PFSK-1 (cell line): Measurements from ENCODE around the gene DIAPH2.

Experiments used
- POLR2AphosphoS5 ChIP-seq: IDR thresholded peaks from 2 replicates; pipeline ENCODE4 v1.6.1; 2012; ENCODE audit warnings: low read depth, mild to moderate bottlenecking, control low read depth, low read length, moderate library complexity
- SIN3A ChIP-seq: IDR thresholded peaks from 2 replicates; pipeline ENCODE4 v1.6.1; 2012; ENCODE audit warnings: mild to moderate bottlenecking, low read length, moderate library complexity, borderline replicate concordance; ENCODE audit not compliant: insufficient read depth
- TAF1 ChIP-seq: IDR thresholded peaks from 2 replicates; pipeline ENCODE4 v1.6.1; 2012; ENCODE audit warnings: low read length, control low read depth, borderline replicate concordance; ENCODE audit not compliant: insufficient read depth
- TF ChIP-seq, protein P1 (sequence below), 2 experiments: IDR thresholded peaks; 2 replicates each; pipeline versions ENCODE4 v1.6.1 to v1.8.0; 2011 to 2012; ENCODE audit warnings: low read depth in 2 of 2, low read length in 2 of 2, control low read depth in 1 of 2, inconsistent platforms in 1 of 2, mild to moderate bottlenecking in 1 of 2, moderate library complexity in 1 of 2; ENCODE audit not compliant: insufficient read depth in 1 of 2

- TF ChIP-seq, protein P1, sequence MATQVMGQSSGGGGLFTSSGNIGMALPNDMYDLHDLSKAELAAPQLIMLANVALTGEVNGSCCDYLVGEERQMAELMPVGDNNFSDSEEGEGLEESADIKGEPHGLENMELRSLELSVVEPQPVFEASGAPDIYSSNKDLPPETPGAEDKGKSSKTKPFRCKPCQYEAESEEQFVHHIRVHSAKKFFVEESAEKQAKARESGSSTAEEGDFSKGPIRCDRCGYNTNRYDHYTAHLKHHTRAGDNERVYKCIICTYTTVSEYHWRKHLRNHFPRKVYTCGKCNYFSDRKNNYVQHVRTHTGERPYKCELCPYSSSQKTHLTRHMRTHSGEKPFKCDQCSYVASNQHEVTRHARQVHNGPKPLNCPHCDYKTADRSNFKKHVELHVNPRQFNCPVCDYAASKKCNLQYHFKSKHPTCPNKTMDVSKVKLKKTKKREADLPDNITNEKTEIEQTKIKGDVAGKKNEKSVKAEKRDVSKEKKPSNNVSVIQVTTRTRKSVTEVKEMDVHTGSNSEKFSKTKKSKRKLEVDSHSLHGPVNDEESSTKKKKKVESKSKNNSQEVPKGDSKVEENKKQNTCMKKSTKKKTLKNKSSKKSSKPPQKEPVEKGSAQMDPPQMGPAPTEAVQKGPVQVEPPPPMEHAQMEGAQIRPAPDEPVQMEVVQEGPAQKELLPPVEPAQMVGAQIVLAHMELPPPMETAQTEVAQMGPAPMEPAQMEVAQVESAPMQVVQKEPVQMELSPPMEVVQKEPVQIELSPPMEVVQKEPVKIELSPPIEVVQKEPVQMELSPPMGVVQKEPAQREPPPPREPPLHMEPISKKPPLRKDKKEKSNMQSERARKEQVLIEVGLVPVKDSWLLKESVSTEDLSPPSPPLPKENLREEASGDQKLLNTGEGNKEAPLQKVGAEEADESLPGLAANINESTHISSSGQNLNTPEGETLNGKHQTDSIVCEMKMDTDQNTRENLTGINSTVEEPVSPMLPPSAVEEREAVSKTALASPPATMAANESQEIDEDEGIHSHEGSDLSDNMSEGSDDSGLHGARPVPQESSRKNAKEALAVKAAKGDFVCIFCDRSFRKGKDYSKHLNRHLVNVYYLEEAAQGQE (IDR thresholded peaks at IDR 0.05; ENCODE audit: insufficient read depth in 1 of 2, low read depth in 2 of 2, low read length in 2 of 2) = no peak
- TF ChIP-seq TAF1 (no peak), POLR2AphosphoS5 (no peak), SIN3A (no peak)
Observed at GRCh38 chrX:96909291-96909690, 224.6 kb downstream of the DIAPH2 start.
